A549 (cell line): ENCODE measurements around the gene MVK.

Experiments
- CTCF ChIP-seq: fragments of >200 bp; sonication (Bioruptor Twin); formaldehyde crosslinking; IDR thresholded peaks from 3 replicates; pipeline ENCODE4 v1.5.1; 2016
- FOXS1 ChIP-seq: fragments of 250-450 bp; sonication (Bioruptor Pico); IDR thresholded peaks from 2 replicates; pipeline ENCODE4 v1.5.0; 2020; ENCODE audit warnings: mild to moderate bottlenecking, moderate library complexity
- JUN ChIP-seq, 2 experiments: fragments of >200 bp; sonication (Bioruptor Twin); formaldehyde crosslinking; IDR thresholded peaks; 2 replicates in 1 of 2; 3 replicates in 1 of 2; pipeline ENCODE4 v1.6.1; 2016 to 2017
- POLR2AphosphoS2 ChIP-seq: conservative IDR thresholded peaks from 2 replicates; pipeline ENCODE4 v1.6.1; 2012; ENCODE audit warnings: low read length, improper control_type of control experiment, inconsistent platforms

- TF ChIP-seq POLR2AphosphoS2, result no peak
- no peak for TF ChIP-seq CTCF
- no peak for TF ChIP-seq FOXS1
- no peak for TF ChIP-seq JUN (IDR thresholded peaks at IDR 0.05)
Measured at GRCh38 chr12:109579639-109580038, 6.0 kb downstream of the MVK start.
